GM19468 (cell line): ENCODE results near the gene SCRN2.

ENCODE experiments used
- ATAC-seq: cut with Tn5 transposase; IDR thresholded peaks from one replicate; pipeline ENCODE4 v1.9.1; 2021; ENCODE audit warnings: mild to moderate bottlenecking, moderate library complexity, moderate number of reproducible peaks; ENCODE audit not compliant: unreplicated experiment; ENCODE audit errors: extremely low read depth

SCRN2 gene

DNA sequence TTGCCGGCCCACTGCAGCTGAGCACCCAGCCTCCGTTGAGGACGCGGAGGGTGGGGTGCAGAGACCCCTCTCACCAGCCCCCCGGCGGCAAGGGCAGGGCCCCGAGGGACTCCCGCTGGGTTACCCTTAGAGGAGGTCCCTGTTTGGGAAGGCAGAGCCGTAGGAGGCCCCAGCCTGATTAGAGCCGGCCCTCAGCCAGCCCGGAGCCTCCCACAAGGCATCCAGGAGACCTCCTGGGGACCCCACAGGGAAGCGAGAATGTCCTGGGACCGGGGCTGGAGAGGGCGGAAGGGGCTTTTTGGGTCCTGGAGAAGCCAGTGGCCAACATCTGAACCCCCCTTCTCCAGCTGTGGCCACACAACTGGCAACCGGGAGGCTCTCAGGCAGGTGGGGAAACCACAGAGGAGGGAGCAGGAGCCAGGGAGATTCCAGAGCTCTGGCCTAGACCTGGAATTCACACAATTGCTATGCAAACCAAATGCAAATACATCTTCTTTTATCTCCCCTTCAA is 31.6 kb upstream of the SCRN2 start:
- no peak for ATAC-seq

DNA sequence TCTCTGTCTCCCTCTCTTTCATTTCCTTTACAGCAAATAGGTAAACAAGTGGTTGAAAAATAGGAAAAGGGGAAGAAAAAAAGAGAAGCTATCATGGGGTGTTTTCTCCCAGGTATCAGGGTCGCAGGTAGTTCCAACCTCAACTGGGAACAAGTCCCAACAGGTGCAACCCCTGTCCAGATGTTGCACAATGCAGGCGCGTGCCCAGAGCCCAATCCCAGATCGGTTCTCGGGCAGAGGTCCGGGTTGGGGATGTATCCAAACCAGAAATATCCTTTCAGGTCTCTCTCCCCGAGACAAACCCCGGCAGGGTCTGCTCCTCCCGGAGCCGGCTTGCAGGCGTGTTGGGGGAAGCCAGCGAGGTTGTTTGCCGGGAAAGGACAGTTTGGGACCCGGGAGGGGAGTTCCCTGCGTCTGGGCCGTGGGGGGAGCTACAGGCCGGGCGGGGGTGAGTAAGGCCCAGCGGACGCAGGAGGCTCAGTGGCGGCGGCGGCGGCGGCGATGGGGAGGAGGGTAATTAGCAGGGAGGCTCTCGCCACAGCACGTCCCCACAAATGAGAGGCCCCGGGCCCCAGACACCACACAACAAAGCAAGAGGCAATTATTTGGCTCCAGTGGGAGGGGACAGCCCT is 31.1 kb upstream of the SCRN2 start:
- ATAC-seq = no peak

DNA sequence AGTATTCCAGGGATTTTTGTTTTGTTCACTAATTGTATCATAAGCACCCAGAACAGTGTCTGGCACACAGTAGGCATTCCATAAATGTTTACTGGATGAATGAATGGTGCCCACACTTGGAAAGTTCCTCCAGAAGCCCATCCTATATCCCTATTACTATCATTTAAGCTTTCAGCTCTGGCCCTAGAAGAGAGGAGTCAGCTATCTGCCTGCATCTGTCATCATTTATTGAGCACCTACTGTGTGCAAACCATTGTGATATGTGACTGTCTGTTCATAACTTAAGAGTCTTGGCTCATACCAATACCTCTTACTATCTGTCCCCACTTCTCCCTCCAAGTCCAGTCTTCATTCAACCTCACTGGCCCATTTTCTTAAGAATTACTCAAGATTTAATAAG is 30.0 kb upstream of the SCRN2 start:
- ATAC-seq = no peak

DNA sequence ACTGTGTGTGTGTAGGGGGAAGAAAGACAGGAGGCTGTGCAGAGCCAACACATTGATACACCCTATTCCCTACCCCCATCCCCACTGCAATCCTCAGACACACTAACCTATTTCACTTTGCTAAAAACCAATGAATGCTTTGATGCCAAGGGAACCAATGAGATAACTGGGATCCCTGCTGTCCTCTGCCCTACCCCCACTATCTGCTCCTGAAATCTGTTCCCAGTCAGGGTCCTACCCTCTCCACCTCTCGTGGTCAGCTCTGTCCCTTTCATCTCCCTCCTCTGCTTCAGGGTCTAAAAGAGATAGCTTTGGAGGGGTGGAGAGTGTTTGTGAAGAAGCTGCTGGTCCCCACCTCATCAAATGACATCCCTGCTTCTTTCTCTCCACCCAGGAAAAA is 29.0 kb upstream of the SCRN2 start:
- no peak for ATAC-seq

DNA sequence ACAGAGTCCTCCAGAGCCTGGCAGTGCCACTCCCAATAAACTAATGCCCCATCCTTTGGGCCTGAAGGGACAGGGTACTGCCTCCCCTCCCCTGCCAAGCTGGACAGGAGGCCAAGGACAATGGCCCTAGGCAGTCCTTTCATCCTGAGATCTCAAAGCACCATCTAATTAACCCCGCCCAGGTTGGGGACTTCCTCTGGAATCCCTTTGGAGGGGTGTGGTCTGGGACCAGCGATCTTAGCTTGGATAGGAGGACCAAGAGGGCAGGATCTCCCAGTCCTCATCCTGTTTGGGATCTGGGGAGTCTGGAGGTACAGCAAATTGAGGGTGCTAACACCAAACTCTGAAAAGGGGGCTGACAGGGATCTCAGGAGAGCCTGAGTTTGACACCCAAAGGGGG is 28.0 kb upstream of the SCRN2 start:
- ATAC-seq = no peak

DNA sequence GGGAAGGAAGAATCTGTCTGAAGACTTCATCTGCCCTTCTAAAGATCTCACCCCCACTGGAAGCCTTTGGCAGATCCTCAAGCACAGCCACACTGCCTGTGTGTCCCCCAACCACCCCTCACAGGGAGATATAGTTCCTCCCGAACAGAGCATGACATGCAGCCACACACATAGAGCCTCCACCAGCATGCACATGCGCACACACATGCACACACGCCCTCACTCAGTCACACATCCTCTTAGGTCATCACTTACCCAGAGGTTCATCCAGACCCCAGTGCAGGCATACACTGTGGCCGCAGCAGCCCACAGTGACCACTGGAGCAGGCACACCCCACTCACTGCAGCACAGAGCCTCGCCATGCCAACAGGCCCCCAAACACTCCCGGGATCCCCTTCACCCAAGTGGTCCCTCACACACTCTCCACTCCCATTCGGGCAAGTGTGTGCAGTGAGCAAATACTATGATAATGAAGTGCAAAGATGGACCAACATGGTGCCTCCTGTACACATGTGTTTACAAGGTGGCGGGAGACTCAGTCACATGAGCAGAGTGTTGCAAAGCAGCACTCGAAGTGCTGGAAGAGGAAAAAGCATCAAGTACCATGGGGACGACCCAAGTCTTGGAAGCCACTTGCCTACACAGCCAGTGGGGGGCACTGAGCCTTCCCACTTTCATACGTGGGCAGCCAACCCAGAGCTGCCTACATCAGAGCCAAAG is 26.9 kb upstream of the SCRN2 start:
- ATAC-seq = no peak

DNA sequence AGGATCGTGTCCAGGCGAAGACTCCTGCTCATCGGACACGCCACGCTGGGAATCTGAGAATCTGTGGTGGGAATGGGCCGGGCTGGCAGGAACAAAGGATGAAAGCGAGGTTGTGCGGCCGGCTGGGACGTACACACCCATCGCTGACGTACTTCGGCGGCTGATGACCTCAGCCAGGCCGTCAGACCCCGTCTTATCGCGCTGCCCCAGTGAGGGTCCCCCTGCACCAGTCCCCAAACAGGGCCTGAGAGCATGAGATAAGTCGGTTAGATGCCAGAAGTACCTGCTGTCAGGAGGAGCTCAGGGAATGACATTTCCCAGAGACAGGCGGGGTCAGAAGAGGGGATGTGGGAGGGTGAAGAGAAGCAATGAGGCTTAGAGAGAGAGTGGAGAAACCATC is 25.9 kb upstream of the SCRN2 start:
- no peak for ATAC-seq

DNA sequence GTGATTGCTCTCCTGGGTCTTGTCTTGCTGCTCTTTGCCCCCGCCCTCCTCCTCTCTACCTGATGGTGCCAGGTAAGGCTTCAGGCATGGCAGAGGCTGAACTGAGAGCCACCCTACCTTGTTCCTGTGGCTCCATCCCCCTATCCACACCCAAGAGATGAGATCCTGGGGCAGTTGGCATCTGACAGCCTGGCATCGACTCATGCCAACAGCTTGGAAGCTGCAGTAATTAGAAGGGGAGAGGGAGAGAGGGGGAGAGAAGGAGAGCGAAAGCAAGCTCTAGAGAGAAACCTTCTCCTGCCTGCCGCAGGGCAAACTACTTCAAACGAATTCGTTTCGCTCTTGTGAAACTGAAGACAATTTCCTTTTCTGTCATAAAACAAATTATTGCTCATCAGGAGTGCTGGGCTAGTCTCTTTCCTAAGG is 23.7 kb upstream of the SCRN2 start:
- ATAC-seq = no peak

DNA sequence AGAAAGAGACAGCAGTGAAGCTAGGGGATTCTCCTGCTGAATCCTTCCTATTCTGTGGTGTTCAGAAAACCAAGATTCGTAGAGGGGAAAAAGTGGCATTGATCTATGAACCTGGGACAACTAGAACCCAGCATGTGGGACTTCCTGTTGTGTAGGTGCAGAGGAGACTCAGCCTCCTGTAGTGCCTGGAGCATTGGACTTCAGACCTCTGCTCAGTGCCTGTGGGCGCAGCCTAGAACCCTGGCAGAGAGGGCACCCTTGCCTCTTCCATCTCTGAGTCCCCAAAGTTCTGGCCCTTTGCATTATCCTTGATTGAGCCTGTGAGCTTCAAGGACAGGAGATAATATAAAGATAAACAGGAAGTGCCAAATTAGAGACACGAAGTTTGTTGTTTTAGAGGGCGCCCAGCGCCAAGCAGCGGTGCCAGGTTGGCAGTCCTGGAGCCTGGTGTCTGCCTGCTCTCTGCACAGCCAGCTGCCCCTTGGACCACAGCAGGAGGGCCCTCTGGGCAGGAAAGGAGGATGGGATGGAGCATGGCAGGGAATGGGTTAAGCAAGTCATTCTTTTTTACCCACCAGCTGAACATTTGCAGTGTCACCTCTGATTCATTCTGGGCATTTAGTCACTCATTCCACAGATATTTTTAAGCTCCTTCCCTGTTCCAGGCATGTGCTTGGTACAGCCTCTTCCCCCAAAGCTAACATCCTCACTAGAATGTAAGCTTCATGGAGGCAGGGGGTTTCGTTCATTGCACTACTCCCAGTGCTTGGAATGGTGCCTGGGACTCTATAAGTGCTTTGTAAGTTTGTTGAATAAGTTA is 21.8 kb upstream of the SCRN2 start:
- no peak for ATAC-seq

DNA sequence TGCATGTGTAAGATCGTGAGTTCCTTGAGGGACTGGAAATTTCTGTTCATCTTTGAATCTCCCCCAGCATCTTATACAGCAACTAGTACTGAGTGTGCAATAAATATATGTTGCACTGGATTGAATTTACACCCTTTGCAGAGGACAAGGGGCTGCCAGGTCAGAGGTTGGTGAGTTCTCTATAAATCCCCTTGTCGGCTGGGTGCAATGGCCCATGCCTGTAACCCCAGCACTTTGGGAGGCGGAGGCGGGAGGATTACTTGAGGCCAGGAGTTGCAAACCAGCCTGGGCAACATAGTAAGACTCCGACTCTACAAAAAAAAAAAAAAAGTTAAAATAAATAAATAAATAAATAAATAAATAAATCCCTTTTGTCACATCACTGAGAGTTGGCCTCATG is 19.3 kb upstream of the SCRN2 start:
- ATAC-seq = no peak

DNA sequence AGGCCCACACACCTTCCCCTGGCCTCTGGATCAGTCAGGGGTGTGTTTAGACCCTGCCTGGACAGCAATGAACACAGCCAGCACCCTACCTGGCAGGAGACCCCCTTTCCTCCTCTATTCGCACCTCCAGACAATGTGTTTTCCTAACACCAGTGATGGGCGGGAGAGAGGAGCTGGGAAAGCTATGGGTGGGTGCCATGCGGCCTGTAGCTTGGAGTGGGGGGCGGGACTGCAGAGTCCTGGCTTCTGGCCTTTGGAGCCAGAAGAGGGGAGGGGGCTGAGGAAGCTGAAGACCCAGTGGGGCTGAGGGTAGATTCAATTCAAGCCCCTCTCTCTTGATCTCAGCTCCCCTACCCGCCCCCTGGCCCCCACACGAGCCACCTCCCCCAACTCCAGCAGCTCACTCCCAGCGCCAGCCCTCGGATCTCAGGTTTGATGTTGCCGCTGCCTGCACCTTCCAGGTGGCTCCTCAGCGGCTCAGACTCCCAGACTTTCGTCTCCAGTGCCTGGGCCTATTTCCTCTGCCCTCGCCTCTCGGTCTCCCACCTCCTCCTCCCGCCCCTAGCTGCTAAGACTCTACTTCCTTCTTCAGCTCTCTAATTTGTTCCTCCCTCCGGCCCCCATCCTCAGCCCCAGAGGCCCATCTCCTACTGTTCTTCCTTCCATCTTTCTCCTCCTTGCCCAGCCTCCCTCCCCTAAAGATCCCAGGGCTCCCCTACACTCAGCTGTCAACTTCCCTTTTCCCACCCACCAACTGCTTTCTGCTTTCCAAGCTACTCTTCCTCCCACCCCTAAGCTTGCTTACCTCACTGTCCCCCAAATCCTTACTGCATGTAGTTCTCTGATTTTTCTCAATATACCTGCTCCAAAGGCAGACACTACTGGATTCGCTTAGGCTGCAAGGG is 16.7 kb upstream of the SCRN2 start:
- ATAC-seq = no peak

DNA sequence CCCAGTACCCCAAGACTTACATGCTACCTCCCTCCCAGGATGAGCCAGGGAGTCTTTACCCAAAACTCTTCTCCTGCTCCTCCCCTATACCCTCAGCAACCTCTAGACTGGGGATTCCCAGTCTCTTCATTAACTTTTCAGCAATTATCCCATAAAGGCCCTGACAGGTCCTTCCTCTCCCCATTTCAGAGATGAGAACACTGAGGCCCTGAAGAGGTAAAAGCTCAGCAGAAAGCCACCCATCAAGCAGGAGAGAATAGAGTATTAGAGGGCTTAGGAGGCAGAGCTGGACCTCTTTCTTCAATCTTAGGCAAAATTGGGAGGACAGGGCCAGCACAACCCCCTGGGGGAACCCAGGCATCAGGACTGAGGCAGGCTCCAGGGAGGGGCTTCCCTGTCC is 15.8 kb upstream of the SCRN2 start:
- no peak for ATAC-seq

DNA sequence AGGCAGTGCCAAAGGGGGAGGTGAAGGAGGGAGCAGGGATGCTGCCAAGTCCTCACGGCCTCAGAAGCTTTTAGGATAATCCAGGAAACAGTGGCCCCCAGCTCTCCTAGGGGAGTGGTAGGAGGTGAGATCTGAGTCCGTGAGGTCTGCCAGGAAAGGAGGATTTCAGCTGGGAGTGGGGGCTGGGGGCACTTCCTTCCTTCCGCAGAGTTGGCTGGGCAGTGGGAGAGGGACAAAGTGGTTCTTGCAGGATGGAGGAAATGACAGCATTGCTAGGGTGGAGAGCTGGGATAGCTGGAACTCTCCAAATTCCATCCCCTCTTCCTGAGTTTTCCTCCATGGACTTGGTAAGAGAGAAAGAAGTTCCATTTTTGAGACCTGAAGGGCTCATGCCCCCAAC is 14.7 kb upstream of the SCRN2 start:
- ATAC-seq = no peak

DNA sequence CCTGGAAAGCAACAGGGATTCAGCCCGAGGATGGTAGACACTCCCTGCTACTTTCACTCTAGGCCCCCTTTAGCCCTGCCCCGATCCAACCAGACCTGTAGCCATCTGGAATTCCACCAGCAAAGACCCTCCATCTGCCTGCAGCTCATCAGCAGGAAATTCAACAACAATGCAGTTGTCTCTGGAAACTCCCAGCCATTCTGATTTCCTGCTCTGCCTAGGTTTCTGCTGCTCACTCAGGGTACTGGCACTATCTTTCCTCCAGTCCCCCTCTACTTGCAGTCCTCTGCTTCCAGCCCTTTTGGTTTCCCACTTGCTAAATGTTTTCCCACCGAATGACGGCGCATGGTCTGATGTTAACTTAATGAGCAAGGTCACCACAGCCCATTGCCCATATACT is 12.5 kb upstream of the SCRN2 start:
- ATAC-seq = no peak

DNA sequence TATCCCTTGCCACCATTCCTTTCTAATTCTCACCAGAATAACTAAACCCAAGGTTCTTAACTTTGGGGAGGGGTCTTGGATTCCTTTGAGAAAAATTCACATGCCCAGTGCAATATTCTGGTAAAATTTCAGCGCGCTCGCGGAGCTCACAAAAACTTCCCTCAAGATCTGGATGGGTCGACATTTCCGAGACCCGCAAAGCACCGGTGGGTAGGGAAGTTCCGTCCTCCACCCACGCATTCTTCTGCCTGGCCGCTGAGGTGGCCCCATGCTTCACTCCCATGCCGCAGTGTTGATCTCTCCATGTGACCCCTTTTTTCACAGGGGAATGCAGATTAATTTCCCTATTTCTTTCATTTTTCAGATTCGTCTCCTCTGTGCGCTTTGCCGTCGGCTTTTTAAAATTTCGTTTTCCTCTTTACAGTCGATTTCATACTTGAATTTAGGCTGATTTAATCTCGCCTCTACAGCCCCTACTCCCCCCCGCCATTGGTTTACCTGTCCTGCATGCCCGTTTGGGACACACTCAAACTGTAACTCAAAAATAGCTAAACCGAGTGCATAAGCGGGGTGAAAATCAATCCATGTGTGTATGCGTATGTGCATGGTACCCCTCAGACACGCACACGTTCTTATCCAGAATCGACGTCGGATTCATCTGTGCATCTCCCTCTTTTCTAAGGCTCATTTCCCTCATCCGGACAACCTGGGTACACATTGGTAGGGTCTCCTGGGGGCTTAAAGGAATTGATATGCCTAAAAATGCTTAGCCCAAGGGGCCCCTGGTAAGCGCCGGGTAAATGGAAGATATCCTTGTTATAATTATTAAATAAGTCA is 11.3 kb upstream of the SCRN2 start:
- ATAC-seq = no peak

DNA sequence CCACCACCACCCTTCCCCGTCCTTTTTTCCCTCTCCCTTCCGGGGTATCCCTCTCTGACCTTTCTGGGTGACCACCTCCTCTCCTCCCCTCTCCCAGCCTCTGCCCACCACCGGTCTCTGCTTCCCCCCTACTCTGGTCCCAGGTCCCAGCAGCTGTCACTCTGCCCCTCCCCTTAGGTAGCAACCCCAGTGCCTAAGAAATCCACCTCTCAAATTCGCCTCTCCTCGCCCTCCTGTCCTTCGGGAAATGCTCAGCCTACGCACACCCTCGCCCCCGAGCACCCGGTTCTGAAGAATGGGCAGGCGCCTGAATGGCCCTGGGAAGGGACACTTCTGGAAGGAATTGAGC is 10.7 kb upstream of the SCRN2 start:
- ATAC-seq = no peak

DNA sequence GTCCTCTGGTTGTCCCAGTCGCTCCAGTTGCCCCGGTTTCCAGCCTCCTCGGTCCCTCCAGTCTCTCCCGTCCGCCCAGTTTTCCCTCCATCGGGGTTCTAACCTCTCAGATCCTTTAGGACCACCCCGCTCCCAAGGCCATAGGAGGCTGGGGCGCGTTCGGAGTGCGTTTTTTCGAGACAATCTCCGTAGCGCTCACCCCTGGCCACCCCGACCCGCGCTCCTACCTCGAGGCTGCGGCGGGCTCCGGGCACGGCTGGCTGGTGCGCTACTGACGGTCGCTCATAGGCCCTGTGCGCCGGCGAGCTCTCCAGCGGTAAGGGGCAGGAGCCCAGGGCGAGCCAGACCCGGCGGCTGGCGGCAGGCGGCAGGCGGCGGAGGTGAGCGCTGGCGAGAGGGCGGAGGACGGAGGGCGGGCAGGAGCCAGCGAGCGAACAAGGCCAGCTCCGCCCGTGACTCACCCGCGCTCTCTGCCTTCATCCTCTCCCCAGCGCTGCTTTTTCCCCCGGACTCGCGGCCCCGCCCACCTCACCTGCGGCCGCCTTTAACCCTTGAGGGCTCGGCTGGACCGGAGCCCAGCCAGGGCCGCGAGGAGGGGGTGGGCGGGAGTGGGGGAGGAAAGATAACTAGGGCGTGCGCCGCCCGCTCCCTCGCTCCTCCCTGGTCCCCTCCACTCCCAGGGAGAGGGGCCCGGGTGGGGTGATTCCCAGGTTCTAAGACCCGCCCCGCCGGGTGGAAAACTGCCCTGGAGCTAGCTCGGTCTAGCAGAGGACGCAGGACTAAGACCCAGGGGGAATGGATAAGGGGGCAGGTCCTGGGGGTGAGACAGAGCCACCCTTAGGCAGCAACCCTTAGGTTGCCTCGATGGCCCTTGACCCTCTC is 9.9 kb upstream of the SCRN2 start, which contains the start of gene SP6:
TSS of gene SP6 (minus strand) at position 472 of the 882 bp plus-strand sequence. CDS start 2,734 bp downstream, outside the sequence.
- ATAC-seq = no peak

DNA sequence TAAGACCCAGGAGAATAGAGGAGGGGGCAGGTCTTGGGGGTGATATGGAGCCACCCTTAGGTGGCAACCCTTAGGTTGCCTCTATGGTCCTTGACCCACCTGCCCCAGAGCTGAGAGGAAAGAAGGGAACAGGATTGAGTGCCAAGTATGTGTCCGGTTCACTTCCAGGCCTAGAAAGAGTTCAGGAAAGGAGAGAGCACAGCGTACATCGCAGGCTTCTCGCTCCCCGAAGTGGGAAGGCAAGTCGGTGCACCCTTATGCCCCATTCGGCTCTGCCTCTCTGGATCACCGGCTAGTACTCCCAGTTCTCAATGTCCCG is 9.3 kb upstream of the SCRN2 start:
- no peak for ATAC-seq

DNA sequence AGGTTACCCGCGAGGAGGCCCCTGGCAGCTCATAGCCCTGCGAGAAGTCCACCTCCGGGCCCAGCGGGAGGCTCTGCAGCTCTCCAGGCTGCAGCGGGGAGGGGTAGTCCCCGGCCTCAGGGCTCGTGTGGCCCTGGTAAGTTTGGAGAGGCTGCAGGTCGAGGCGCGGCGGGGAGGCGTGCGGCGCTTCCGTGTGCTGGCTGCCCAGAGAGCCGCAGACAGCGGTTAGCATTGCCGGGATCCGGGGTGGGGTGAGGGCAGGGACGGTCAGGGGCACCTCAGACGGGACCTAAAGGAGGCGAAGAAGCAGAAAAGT is 7.1 kb upstream of the SCRN2 start:
- ATAC-seq = no peak
